Astrocyte (in vitro differentiated cells and primary cell): Measurements from ENCODE around the gene SH2D4B. TPM values are rescaled to one million over a fixed set of nuclear protein-coding genes. Genes with fewer than 3 reads are reported as not detected.

Experiments used
- DNase-seq: peaks from one replicate; pipeline ENCODE4 v3.0.0-alpha.2; 2010; ENCODE audit warnings: low read depth
- FAIRE-seq: peaks from 2 replicates; lab custom pipeline; 2011; peaks lifted over from hg19 to GRCh38; lab: Jason Lieb, UNC
- H2AFZ ChIP-seq: 2 replicates; pipeline ENCODE4 v1.6.0; 2012; ENCODE audit warnings: low read depth, low read length, inconsistent platforms
- H3K27ac ChIP-seq: 2 replicates; pipeline ENCODE4 v1.5.1; 2011; ENCODE audit warnings: low read depth, low read length, inconsistent platforms
- H3K27me3 ChIP-seq: 2 replicates; pipeline ENCODE4 v1.6.0; 2011; ENCODE audit warnings: low read length, inconsistent platforms; ENCODE audit not compliant: insufficient read depth
- H3K36me3 ChIP-seq: 2 replicates; pipeline ENCODE4 v1.5.1; 2011; ENCODE audit warnings: low read length, inconsistent platforms; ENCODE audit not compliant: insufficient read depth
- H3K4me1 ChIP-seq: 2 replicates; pipeline ENCODE4 v1.5.1; 2011; ENCODE audit warnings: low read length, inconsistent platforms; ENCODE audit not compliant: insufficient read depth
- H3K4me2 ChIP-seq: 2 replicates; pipeline ENCODE4 v1.6.0; 2012; ENCODE audit warnings: low read length, inconsistent platforms
- H3K4me3 ChIP-seq: 2 replicates; pipeline ENCODE4 v1.5.1; 2011; ENCODE audit warnings: low read depth, mild to moderate bottlenecking, low read length, inconsistent platforms; ENCODE audit not compliant: insufficient read depth
- H3K79me2 ChIP-seq: 2 replicates; pipeline ENCODE4 v1.6.0; 2012; ENCODE audit warnings: mild to moderate bottlenecking, low read length, inconsistent platforms; ENCODE audit not compliant: insufficient read depth
- H3K9ac ChIP-seq: 2 replicates; pipeline ENCODE4 v1.6.0; 2012; ENCODE audit warnings: mild to moderate bottlenecking, low read length, inconsistent platforms
- H3K9me3 ChIP-seq: 2 replicates; pipeline ENCODE4 v1.5.1; 2012; ENCODE audit warnings: low read depth, mild to moderate bottlenecking, low read length, inconsistent platforms; ENCODE audit not compliant: insufficient read depth
- H4K20me1 ChIP-seq: 2 replicates; pipeline ENCODE4 v1.6.0; 2012; ENCODE audit warnings: low read length, inconsistent platforms; ENCODE audit not compliant: insufficient read depth
- H3K27ac Mint-ChIP-seq: one replicate; pipeline ENCODE4 v1.8.0; 2021; ENCODE audit warnings: mild to moderate bottlenecking, mixed read lengths; ENCODE audit not compliant: unreplicated experiment
- H3K27me3 Mint-ChIP-seq: one replicate; pipeline ENCODE4 v1.8.0; 2021; ENCODE audit warnings: low read depth, mixed read lengths; ENCODE audit not compliant: unreplicated experiment
- H3K36me3 Mint-ChIP-seq: one replicate; pipeline ENCODE4 v1.8.0; 2021; ENCODE audit warnings: low read depth, mixed read lengths; ENCODE audit not compliant: unreplicated experiment
- H3K4me1 Mint-ChIP-seq: one replicate; pipeline ENCODE4 v1.8.0; 2021; ENCODE audit warnings: low read depth, mixed read lengths; ENCODE audit not compliant: unreplicated experiment
- H3K4me3 Mint-ChIP-seq: one replicate; pipeline ENCODE4 v1.8.0; 2021; ENCODE audit warnings: mild to moderate bottlenecking, moderate library complexity, mixed read lengths; ENCODE audit not compliant: unreplicated experiment
- H3K9me3 Mint-ChIP-seq: one replicate; pipeline ENCODE4 v1.8.0; 2021; ENCODE audit warnings: mild to moderate bottlenecking, mixed read lengths; ENCODE audit not compliant: unreplicated experiment
- CTCF ChIP-seq: IDR thresholded peaks from 2 replicates; pipeline ENCODE4 v1.5.1; 2011; ENCODE audit warnings: low read depth, mild to moderate bottlenecking, inconsistent platforms, low read length, moderate library complexity; ENCODE audit not compliant: insufficient read depth
- EZH2 ChIP-seq: IDR thresholded peaks from 2 replicates; pipeline ENCODE4 v1.6.1; 2012; ENCODE audit warnings: mild to moderate bottlenecking, low read length, inconsistent platforms; ENCODE audit not compliant: insufficient read depth
- total RNA-seq: library from RNA; stranded (reverse); gene quantifications from 2 replicates; pipeline ENCODE4 v1.2.1, GENCODE V29; 2021

The SH2D4B gene
- total RNA-seq, 1 donor from 2014 or later: 0.07 TPM

- no peak overlapping the region for H3K27ac Mint-ChIP-seq
- no peaks in the 10 kb centered on the region for H4K20me1 ChIP-seq
- no peak for TF ChIP-seq EZH2
- TF ChIP-seq CTCF: no peak
Observed at GRCh38 chr10:80583685-80584084, 46.0 kb downstream of the SH2D4B start.

DNA sequence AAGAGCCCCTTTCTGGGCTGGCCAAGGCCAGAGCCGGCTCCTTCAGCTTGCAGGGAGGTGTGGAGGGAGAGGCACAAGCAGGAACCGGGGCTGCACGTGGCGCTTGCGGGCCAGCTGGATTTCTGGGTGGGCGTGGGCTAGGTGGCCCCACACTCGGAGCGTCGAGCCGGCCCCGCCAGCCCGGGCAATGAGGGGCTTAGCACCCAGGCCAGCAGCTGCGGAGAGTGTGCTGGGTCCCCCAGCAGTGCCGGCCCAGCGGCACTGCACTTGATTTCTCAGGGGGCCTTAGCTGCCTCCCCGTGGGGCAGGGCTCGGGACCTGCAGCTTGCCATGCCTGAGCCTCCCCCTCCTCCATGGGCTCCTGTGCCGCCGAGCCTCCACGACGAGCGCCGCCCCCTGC is 48.1 kb downstream of the SH2D4B start:
- H3K36me3 Mint-ChIP-seq: no peaks in the 10 kb centered on the region
- no peak overlapping the region for H3K27ac Mint-ChIP-seq
- DNase-seq: no peak
- H3K9me3 Mint-ChIP-seq: peaks cover 5% of the 10 kb centered on the region
- peaks cover 12% of the 10 kb centered on the region for H3K27me3 Mint-ChIP-seq
- TF ChIP-seq CTCF (no peak), EZH2 (no peak)
- Histone ChIP-seq H3K79me2 (no peaks in the 10 kb centered on the region), H3K27ac (no peak overlapping the region), H3K27me3 (no peaks in the 10 kb centered on the region), H3K9ac (no peak overlapping the region), H3K4me3 (no peak overlapping the region), H2AFZ (no peak overlapping the region), H3K4me2 (no peak overlapping the region), H3K4me1 (no peaks in the 10 kb centered on the region), H3K36me3 (no peaks in the 10 kb centered on the region), H3K9me3 (no peaks in the 10 kb centered on the region), H4K20me1 (no peaks in the 10 kb centered on the region)
- no peak overlapping the region for H3K4me3 Mint-ChIP-seq
- FAIRE-seq: no peak
- no peaks in the 10 kb centered on the region for H3K4me1 Mint-ChIP-seq

More at GRCh38 chr10:80583685-80584084, 46.0 kb downstream of the SH2D4B start:
- no peak overlapping the region for H3K4me3 Mint-ChIP-seq
- H2AFZ ChIP-seq: no peak overlapping the region
- no peaks in the 10 kb centered on the region for H3K27me3 ChIP-seq
- FAIRE-seq (no peak), DNase-seq (no peak)
- H3K4me2 ChIP-seq: no peak overlapping the region
- peaks cover 3% of the 10 kb centered on the region for H3K9me3 Mint-ChIP-seq
- H3K4me1 Mint-ChIP-seq: no peaks in the 10 kb centered on the region
- H3K27me3 Mint-ChIP-seq: peaks cover 24% of the 10 kb centered on the region
- H3K9me3 ChIP-seq: no peaks in the 10 kb centered on the region
- no peaks in the 10 kb centered on the region for H3K79me2 ChIP-seq
- H3K4me3 ChIP-seq: no peak overlapping the region
- no peak overlapping the region for H3K9ac ChIP-seq
- H3K4me1 ChIP-seq: no peaks in the 10 kb centered on the region
- no peaks in the 10 kb centered on the region for H3K36me3 ChIP-seq
- H3K36me3 Mint-ChIP-seq: no peaks in the 10 kb centered on the region
- no peak overlapping the region for H3K27ac ChIP-seq

- H3K36me3 Mint-ChIP-seq: no peaks in the 10 kb centered on the region
- H3K4me1 ChIP-seq: no peaks in the 10 kb centered on the region
- no peaks in the 10 kb centered on the region for H3K9me3 ChIP-seq
- H3K79me2 ChIP-seq: no peaks in the 10 kb centered on the region
- H3K4me2 ChIP-seq: no peak overlapping the region
- H4K20me1 ChIP-seq: no peaks in the 10 kb centered on the region
- no peak overlapping the region for H3K4me3 ChIP-seq
- no peak overlapping the region for H3K27ac Mint-ChIP-seq
- TF ChIP-seq CTCF (no peak), EZH2 (no peak)
- no peaks in the 10 kb centered on the region for H3K27me3 ChIP-seq
- H3K27ac ChIP-seq: no peak overlapping the region
- DNase-seq (no peak), FAIRE-seq (no peak)
- H3K36me3 ChIP-seq: no peaks in the 10 kb centered on the region
- H2AFZ ChIP-seq: no peak overlapping the region
- H3K9me3 Mint-ChIP-seq: peaks cover 8% of the 10 kb centered on the region
- H3K27me3 Mint-ChIP-seq: peaks cover 5% of the 10 kb centered on the region
- no peaks in the 10 kb centered on the region for H3K4me1 Mint-ChIP-seq
- H3K4me3 Mint-ChIP-seq: no peak overlapping the region
- H3K9ac ChIP-seq: no peak overlapping the region
Observed at GRCh38 chr10:80588546-80588945, 50.8 kb downstream of the SH2D4B start.
